AG09309 (cell line): Measurements from ENCODE around the gene ZNF445.

Source experiments
- DNase-seq: peaks from one replicate; pipeline ENCODE4 v3.0.0-alpha.2; 2010; ENCODE audit warnings: low read depth
- H3K4me3 ChIP-seq: 2 replicates; pipeline ENCODE4 v1.5.1; 2011; ENCODE audit warnings: mild to moderate bottlenecking, low read depth, low read length, moderate library complexity; ENCODE audit not compliant: control insufficient read depth
- CTCF ChIP-seq: IDR thresholded peaks from 2 replicates; pipeline ENCODE4 v1.5.1; 2011; ENCODE audit warnings: mild to moderate bottlenecking, low read depth, low read length, inconsistent platforms; ENCODE audit not compliant: insufficient read depth, control insufficient read depth; ENCODE audit errors: missing control alignments

Gene ZNF445

GRCh38 chr3:44387404-44387803 is 90.1 kb downstream of the ZNF445 start:
- H3K4me3 ChIP-seq = no peak overlapping the region
- no peak for DNase-seq
- no peak for TF ChIP-seq CTCF
